MM.1S (cell line): ENCODE measurements around the gene GFPT1.

Source experiments
- DNase-seq: peaks from one replicate; pipeline ENCODE4 v3.0.0-alpha.2; 2015
- H2AFZ ChIP-seq: fragments of 300-600 bp; sonication (generic); 2 replicates; pipeline ENCODE4 v1.6.0; 2016; ENCODE audit warnings: antibody characterized with exemption, low read length
- H3F3A ChIP-seq: fragments of 300-600 bp; sonication (generic); 2 replicates; pipeline ENCODE4 v1.6.1; 2016; ENCODE audit warnings: mild to moderate bottlenecking, antibody characterized with exemption, low read length, moderate library complexity, mixed read lengths; ENCODE audit not compliant: insufficient read depth
- H3K27ac ChIP-seq: fragments of 300-600 bp; sonication (generic); 2 replicates; pipeline ENCODE4 v1.5.1; 2016; ENCODE audit warnings: mild to moderate bottlenecking, low read length
- H3K27me3 ChIP-seq: fragments of 300-600 bp; sonication (generic); replicated peaks from 2 replicates; pipeline ENCODE4 v1.6.0; 2016; ENCODE audit warnings: low read length; ENCODE audit not compliant: insufficient read depth
- H3K36me3 ChIP-seq: fragments of 300-600 bp; sonication (generic); replicated peaks from 2 replicates; pipeline ENCODE4 v1.6.1; 2016; ENCODE audit warnings: mild to moderate bottlenecking, low read length, mixed read lengths; ENCODE audit not compliant: insufficient read depth
- H3K4me1 ChIP-seq: fragments of 300-600 bp; sonication (generic); 2 replicates; pipeline ENCODE4 v1.6.1; 2016; ENCODE audit warnings: low read length, mixed read lengths
- H3K4me2 ChIP-seq: fragments of 300-600 bp; sonication (generic); 2 replicates; pipeline ENCODE4 v1.6.0; 2016; ENCODE audit warnings: low read depth, low read length
- H3K4me3 ChIP-seq: fragments of 300-600 bp; sonication (generic); 2 replicates; pipeline ENCODE4 v1.5.1; 2016; ENCODE audit warnings: low read length, mixed read lengths
- H3K79me2 ChIP-seq: fragments of 300-600 bp; sonication (generic); 2 replicates; pipeline ENCODE4 v1.6.1; 2016; ENCODE audit warnings: mixed run types, low read length, mixed read lengths
- H3K9ac ChIP-seq: fragments of 300-600 bp; sonication (generic); 2 replicates; pipeline ENCODE4 v1.6.1; 2016; ENCODE audit warnings: low read length, mixed read lengths
- H3K9me2 ChIP-seq: fragments of 300-600 bp; sonication (generic); replicated peaks from 2 replicates; pipeline ENCODE4 v1.6.1; 2016; ENCODE audit warnings: mild to moderate bottlenecking, low read length, mixed read lengths; ENCODE audit not compliant: insufficient read depth
- H3K9me3 ChIP-seq: fragments of 300-600 bp; sonication (generic); replicated peaks from 2 replicates; pipeline ENCODE4 v1.6.1; 2016; ENCODE audit warnings: mild to moderate bottlenecking, low read length, mixed read lengths; ENCODE audit not compliant: insufficient read depth
- H4K20me1 ChIP-seq: fragments of 300-600 bp; sonication (generic); 2 replicates; pipeline ENCODE4 v1.6.1; 2016; ENCODE audit warnings: mild to moderate bottlenecking, low read length, moderate library complexity, mixed read lengths; ENCODE audit not compliant: insufficient read depth
- EZH2 ChIP-seq: fragments of 300-600 bp; sonication (generic); optimal IDR thresholded peaks from 2 replicates; pipeline ENCODE3; 2017; ENCODE audit warnings: low read depth, mild to moderate bottlenecking, antibody characterized with exemption, low read length, mixed read lengths
- EZH2phosphoT487 ChIP-seq: fragments of 300-600 bp; sonication (generic); IDR thresholded peaks from 2 replicates; pipeline ENCODE4 v1.6.1; 2018; ENCODE audit warnings: antibody characterized with exemption, low read length
- TF ChIP-seq, protein P1 (sequence below): fragments of 300-600 bp; sonication (generic); IDR thresholded peaks from 2 replicates; pipeline ENCODE4 v1.5.1; 2016; ENCODE audit warnings: antibody characterized with exemption, low read length, mixed read lengths

GFPT1 gene

DNA sequence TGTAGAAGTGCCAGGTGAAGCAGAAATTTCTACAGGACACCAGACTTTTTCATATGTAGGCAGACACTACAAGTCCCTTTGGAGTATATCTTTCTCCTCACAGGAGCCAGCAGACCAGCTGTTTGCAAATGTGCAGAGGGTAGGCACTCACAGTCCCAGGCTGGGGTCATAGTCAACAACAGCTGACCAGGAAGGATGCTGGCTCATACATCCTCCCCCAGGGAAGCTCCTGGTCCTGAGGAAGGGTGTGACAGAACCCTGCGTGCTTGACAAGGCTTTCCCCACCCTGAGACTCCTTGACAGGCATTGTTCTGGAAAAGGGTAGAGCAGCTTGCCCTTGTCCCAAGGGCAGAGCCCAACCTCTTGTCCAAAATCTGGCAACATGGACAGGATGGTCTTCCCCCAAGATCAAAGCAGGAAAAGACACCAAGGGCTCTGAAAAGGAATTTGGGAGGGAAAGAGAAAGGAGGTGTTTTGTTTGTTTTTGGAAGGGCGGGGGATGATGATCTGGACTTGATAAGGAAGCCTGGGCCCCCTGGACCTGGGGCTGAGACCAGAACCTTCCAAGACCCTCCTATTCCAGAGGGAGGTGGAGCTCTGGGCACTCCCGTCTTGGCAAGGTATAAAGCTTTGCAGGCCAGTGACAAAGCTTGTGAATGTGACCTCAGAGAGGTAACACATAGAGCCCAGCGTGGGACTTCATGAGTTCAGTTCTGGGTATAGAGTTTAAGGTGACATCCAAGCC, 87.1 kb downstream of the GFPT1 start:
- H3F3A ChIP-seq, result no peaks in the 10 kb centered on the region
- H3K4me1 ChIP-seq, result no peaks in the 10 kb centered on the region
- no peaks in the 10 kb centered on the region for H3K9me3 ChIP-seq
- no peaks in the 10 kb centered on the region; the same call in 1 of the 2 replicates for H3K27me3 ChIP-seq
- H3K9me2 ChIP-seq, result no peaks in the 10 kb centered on the region
- H3K27ac ChIP-seq, result no peak overlapping the region
- no peak overlapping the region for H3K4me3 ChIP-seq
- no peaks in the 10 kb centered on the region for H4K20me1 ChIP-seq
- H3K79me2 ChIP-seq, result no peaks in the 10 kb centered on the region
- no peak overlapping the region for H3K4me2 ChIP-seq
- no peak for TF ChIP-seq EZH2
- no peak for TF ChIP-seq EZH2phosphoT487
- TF ChIP-seq, protein P1, sequence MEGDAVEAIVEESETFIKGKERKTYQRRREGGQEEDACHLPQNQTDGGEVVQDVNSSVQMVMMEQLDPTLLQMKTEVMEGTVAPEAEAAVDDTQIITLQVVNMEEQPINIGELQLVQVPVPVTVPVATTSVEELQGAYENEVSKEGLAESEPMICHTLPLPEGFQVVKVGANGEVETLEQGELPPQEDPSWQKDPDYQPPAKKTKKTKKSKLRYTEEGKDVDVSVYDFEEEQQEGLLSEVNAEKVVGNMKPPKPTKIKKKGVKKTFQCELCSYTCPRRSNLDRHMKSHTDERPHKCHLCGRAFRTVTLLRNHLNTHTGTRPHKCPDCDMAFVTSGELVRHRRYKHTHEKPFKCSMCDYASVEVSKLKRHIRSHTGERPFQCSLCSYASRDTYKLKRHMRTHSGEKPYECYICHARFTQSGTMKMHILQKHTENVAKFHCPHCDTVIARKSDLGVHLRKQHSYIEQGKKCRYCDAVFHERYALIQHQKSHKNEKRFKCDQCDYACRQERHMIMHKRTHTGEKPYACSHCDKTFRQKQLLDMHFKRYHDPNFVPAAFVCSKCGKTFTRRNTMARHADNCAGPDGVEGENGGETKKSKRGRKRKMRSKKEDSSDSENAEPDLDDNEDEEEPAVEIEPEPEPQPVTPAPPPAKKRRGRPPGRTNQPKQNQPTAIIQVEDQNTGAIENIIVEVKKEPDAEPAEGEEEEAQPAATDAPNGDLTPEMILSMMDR, result no peak
- DNase-seq, result no peak
- no peak overlapping the region for H2AFZ ChIP-seq
- H3K9ac ChIP-seq, result no peak overlapping the region
- no peaks in the 10 kb centered on the region for H3K36me3 ChIP-seq

DNA sequence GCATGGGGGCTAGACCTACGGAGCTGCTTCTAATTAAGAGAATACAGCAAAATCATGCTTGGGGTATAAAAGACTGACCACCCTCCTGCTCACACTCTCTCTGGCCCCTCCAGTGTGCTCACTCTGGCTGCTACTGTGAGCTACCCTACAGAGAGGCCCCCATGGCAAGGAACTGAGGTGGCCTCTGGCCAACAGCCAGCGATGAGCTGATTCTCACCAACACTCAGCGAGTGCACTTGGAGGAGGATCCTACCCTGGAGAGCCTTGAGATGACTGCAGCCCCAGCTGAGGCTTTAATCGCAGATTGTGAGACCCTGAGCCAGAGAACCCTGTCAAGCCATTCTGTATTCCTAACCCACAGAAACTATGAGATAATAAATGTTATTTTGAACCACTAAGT, 88.2 kb downstream of the GFPT1 start:
- Histone ChIP-seq H3K9me2 (no peaks in the 10 kb centered on the region), H3K9me3 (no peaks in the 10 kb centered on the region), H3F3A (no peaks in the 10 kb centered on the region), H2AFZ (no peak overlapping the region), H3K27ac (no peak overlapping the region), H3K4me1 (no peaks in the 10 kb centered on the region), H4K20me1 (no peaks in the 10 kb centered on the region), H3K27me3 (no peaks in the 10 kb centered on the region; the same call in 1 of the 2 replicates), H3K4me2 (no peak overlapping the region), H3K36me3 (no peaks in the 10 kb centered on the region), H3K9ac (no peak overlapping the region), H3K4me3 (no peak overlapping the region), H3K79me2 (no peaks in the 10 kb centered on the region)
- TF ChIP-seq, protein P1, result no peak
- TF ChIP-seq EZH2 (no peak), EZH2phosphoT487 (no peak)
- no peak for DNase-seq

DNA sequence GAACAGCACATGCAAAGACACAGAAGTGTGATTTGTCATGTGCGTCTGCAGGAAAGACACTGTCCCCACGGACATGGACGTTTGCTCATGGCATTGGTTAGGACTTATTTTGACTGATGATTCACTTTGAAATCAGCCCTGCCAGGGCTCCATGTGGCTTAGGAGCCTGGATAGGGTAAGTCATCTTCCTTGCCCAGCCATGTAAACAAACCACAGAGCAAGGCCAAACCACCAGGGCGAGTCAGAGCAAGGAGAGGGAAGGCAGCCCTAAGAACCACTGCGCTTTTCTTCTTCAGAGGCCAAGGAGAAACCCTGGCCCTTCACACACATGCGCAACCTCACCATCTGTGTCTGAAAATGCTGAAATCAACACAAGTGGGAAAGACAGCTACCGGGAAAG, 88.8 kb downstream of the GFPT1 start:
- H3K4me1 ChIP-seq, result no peaks in the 10 kb centered on the region
- TF ChIP-seq, protein P1, result no peak
- TF ChIP-seq EZH2 (no peak), EZH2phosphoT487 (no peak)
- no peaks in the 10 kb centered on the region for H3K9me2 ChIP-seq
- no peak overlapping the region for H3K4me2 ChIP-seq
- DNase-seq, result no peak
- H3K9ac ChIP-seq, result no peak overlapping the region
- no peak overlapping the region for H2AFZ ChIP-seq
- no peaks in the 10 kb centered on the region for H4K20me1 ChIP-seq
- H3F3A ChIP-seq, result no peaks in the 10 kb centered on the region
- H3K27me3 ChIP-seq, result no peaks in the 10 kb centered on the region
- no peaks in the 10 kb centered on the region for H3K79me2 ChIP-seq
- no peak overlapping the region for H3K27ac ChIP-seq
- no peak overlapping the region for H3K4me3 ChIP-seq
- no peaks in the 10 kb centered on the region for H3K9me3 ChIP-seq
- H3K36me3 ChIP-seq, result no peaks in the 10 kb centered on the region
